ENCODE results near the gene ELF5.

GRCh38 chr11:34562976-34563375, 49.4 kb upstream of the ELF5 start:
- TF ChIP-seq MYC (IDR thresholded peaks at IDR 0.05; ENCODE audit: low read depth, low read length): no peak
- TF ChIP-seq CTCF (IDR thresholded peaks at IDR 0.05; ENCODE audit: extremely low read depth in 1 of 2, insufficient read depth in 1 of 2, low read depth in 1 of 2, low read length in 2 of 2): no peak
- no peak for TF ChIP-seq POLR2A (IDR thresholded peaks at IDR 0.05; ENCODE audit: low read depth, low read length)
- no peak for TF ChIP-seq POLR2AphosphoS5 (IDR thresholded peaks at IDR 0.05; ENCODE audit: insufficient read depth, low read depth, low read length)
- TF ChIP-seq MAX (IDR thresholded peaks at IDR 0.05; ENCODE audit: insufficient read depth, insufficient read length): no peak
- TF ChIP-seq EZH2 (IDR thresholded peaks at IDR 0.05; ENCODE audit: borderline replicate concordance, low read depth, low read length, severe bottlenecking): no peak
- no peak for TF ChIP-seq JUN (IDR thresholded peaks at IDR 0.05; ENCODE audit: borderline replicate concordance, insufficient read depth, insufficient read length, low read depth)
- no peak for TF ChIP-seq GATA2 (IDR thresholded peaks at IDR 0.05; ENCODE audit: insufficient read depth, insufficient read length, low read depth, low read length)
- no peak for TF ChIP-seq FOS (IDR thresholded peaks at IDR 0.05; ENCODE audit: borderline replicate concordance, insufficient read depth, low read length)

All from endothelial cell of umbilical vein (primary cell).